AG10803 (cell line): ENCODE measurements around the gene PBX3.

Source experiments
- DNase-seq: peaks from one replicate; pipeline ENCODE4 v3.0.0; 2010; ENCODE audit warnings: low read depth
- H3K4me3 ChIP-seq: 2 replicates; pipeline ENCODE4 v1.5.1; 2011; ENCODE audit warnings: mild to moderate bottlenecking, low read length, control low read depth
- TF ChIP-seq, protein P1 (sequence below): conservative IDR thresholded peaks from 2 replicates; pipeline ENCODE4 v1.5.1; 2011; ENCODE audit warnings: mild to moderate bottlenecking, low read length, control low read depth, inconsistent platforms

Gene PBX3

DNA sequence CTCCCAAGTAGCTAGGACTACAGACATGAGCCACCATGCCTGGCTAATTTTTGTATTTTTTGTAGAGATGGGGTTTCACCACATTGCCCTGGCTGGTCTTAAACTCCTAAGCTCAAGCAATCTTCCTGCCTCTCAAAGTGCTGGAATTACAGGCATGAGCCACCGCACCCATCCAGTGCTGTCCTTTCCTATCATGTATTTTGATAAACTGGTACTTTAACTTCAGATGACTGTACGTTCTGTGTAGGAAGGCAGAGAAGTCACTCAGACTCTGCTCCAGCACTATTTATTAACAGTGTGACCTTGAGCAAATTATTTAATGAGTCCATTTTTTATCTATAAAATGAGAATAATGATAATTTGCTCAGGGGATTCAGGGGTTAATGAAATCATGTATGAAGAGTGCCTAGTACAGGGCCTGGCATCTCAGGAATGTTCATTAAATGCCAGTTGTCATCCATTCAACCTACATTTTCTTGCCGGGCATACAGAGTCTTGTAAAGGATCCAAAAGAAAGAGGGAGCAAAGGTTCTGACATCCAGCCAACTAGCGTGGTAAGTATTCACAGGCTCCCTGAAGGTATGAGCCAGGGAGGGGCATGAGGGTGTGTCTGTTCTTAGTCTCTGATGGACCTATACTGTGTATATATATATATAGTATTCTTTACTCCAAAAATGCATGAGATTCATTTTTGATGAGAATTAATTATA is 201.9 kb downstream of the PBX3 start:
- TF ChIP-seq, protein P1, sequence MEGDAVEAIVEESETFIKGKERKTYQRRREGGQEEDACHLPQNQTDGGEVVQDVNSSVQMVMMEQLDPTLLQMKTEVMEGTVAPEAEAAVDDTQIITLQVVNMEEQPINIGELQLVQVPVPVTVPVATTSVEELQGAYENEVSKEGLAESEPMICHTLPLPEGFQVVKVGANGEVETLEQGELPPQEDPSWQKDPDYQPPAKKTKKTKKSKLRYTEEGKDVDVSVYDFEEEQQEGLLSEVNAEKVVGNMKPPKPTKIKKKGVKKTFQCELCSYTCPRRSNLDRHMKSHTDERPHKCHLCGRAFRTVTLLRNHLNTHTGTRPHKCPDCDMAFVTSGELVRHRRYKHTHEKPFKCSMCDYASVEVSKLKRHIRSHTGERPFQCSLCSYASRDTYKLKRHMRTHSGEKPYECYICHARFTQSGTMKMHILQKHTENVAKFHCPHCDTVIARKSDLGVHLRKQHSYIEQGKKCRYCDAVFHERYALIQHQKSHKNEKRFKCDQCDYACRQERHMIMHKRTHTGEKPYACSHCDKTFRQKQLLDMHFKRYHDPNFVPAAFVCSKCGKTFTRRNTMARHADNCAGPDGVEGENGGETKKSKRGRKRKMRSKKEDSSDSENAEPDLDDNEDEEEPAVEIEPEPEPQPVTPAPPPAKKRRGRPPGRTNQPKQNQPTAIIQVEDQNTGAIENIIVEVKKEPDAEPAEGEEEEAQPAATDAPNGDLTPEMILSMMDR, result no peak

DNA sequence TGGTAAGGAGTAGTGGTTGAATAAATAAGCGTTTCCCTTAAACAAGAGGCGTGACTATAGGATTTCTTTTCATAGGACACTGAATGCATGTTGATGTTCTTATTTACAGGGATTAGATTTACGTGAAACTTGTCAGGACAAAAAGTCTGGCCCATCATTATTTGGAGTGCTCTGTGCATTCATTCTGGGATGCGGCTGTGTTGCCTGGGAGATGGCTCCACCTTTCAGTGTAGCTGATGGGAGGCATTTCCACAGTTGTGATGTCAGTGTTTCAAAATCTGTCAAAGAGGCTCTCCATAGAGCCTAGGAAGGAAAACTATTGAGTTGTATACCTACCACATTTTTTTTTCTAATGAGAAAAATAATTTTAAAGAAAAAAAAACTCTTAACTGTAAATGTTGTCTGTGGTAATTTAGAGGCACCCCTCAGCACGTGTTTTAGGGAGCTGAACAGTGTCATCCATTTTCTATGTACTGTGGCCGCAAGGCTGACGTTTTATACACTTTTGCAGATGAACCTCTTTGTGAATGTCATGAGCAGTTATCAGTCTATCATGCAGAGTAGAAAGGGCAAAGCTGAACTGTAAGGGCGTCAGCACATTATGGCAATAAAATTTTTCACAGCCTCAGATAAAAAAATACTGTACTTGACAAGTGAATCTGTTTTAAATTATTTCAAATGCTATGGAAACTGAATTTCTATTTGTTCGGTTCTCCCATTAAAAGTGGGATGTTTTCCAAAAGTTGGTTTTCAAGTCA is 202.7 kb downstream of the PBX3 start:
- peak; percentile 47 for DNase-seq

More for the DNA sequence above, 201.9 kb downstream of the PBX3 start:
- DNase-seq, result peak; percentile 6
- H3K4me3 ChIP-seq, result no peak overlapping the region

DNA sequence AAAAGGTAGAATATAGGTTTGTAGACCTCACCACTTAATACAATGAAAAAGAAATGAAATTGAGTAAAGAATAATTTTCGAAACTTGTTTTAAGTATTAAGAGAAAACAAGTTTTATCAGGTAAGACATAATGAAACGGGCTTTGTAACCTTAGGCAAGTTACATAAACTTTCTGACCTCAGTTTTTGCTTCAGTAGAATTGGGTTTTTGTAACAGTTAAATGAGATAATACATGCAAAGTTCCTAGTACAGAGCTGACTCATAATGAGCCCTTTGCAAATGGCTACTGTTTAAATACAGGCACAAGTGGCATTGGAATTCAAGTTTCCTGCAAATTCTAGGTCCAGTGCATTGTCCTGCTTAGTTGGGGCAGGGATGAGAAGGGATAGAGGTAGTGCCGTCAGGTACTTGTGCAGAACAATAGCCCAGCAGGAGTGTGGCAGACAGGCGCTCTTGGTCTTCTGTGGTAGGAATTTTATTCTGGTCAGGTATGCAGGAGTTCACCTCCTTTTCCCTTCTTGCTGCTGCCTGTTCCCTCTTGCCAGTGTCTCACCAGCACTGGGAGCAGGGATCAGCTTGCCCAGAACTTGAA is 203.8 kb downstream of the PBX3 start:
- DNase-seq, result no peak
- no peak overlapping the region for H3K4me3 ChIP-seq
- TF ChIP-seq, protein P1, result no peak

More for the DNA sequence above, 202.7 kb downstream of the PBX3 start:
- TF ChIP-seq, protein P1, result no peak
- H3K4me3 ChIP-seq, result no peak overlapping the region

DNA sequence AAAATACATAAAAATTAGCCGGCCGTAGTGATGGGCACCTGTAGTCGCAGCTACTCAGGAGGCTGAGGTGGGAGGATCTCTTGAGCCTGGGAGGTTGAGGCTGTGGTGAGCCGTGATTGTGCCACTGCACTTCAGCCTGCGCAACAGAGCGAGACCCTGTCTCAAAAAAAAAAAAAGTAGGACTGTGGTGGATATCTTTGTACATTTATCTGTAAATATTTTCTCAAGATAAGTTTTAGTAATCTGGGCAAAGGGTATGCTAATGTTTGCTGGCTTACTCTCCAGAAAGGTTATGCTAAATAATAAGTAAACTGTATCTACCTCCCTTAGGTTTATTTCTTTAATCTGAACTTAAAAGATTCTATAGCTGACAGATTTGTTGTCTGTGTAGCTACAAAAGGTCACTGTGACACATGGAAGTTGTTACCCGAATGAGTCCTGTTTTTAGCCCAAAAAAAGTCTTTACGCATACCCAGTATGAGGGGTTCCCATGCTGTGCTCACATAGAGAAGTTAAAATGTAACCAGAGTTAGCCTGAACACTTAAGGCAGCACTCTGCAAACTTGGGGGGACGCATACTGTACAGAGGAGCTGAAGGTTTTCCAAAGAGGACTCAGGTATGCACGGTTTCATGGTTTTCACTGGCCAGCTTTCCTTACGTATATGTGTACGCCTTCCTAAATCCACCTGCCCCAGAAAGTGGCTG is 206.3 kb downstream of the PBX3 start:
- no peak for DNase-seq
- TF ChIP-seq, protein P1, result no peak

DNA sequence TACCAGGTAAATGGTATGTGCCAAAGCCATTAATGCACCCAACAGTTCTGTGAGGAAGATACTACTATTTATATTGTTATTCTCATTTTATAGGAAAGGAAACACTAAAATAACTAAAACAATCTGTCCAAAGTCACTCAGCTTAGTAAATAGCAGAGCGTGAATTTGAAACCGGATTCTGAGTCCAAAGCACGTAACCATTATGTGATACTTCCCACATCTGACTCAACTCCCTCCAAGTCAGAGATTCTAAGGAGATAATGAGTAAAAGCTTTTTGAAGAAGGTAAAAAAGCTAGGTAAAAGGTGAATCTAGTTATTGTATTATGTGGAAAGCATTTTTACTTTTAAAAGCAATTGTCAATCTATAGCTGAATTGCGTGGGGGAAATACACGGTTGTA is 208.9 kb downstream of the PBX3 start:
- H3K4me3 ChIP-seq, result no peak overlapping the region
- TF ChIP-seq, protein P1, result no peak
- no peak for DNase-seq

More for the DNA sequence above, 206.3 kb downstream of the PBX3 start:
- H3K4me3 ChIP-seq, result no peak overlapping the region

DNA sequence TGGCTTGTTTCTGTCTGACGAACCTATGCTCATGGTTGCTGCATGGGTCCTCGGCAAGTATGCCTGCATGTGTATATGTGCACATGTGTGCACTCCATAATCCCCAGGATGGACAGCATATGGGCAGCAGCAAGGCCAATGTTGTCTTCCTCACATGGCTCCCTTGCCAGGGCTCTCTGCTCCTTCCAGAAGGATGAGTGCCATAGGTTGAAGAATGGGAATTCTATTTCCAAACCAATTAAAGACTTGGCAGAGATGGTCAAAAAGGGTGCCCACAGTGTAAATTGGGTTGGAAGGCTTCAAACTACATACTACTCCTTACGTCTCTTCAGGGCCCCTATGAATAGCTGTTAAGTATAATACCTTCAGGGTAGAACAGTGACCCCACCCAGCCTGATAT is 212.1 kb downstream of the PBX3 start:
- no peak overlapping the region for H3K4me3 ChIP-seq
- DNase-seq, result no peak
- TF ChIP-seq, protein P1, result no peak
